NCI-H2081 (cell line): ENCODE results near the gene C8G.

ENCODE experiments used
- DNase-seq, 2 experiments: peaks; one replicate each; lab custom pipeline; 2025; lab: John Stamatoyannopoulos, UW

Gene C8G

GRCh38 chr9:136982232-136983051, 37.4 kb downstream of the C8G start, which contains the start of gene LCNL1:
TSS of gene LCNL1 (plus strand) at chr9:136982993. CDS start at chr9:136983587, 594 bp downstream.
- no peak for DNase-seq

GRCh38 chr9:136983167-136983566, 38.1 kb downstream of the C8G start:
- DNase-seq = no peak

- no peak for DNase-seq
Measured at GRCh38 chr9:136983656-136984314, 38.7 kb downstream of the C8G start.

- DNase-seq = no peak
Measured at GRCh38 chr9:136984464-136985026, 39.5 kb downstream of the C8G start.

- DNase-seq = no peak
Measured at GRCh38 chr9:136985027-136985602, 40.1 kb downstream of the C8G start.

- no peak for DNase-seq
Measured at GRCh38 chr9:136985853-136986252, 40.8 kb downstream of the C8G start.

- no peak for DNase-seq
Measured at GRCh38 chr9:136988872-136989271, 43.8 kb downstream of the C8G start.

GRCh38 chr9:136990242-136990911, 45.3 kb downstream of the C8G start:
- peak; percentile 61 to 76 for DNase-seq

GRCh38 chr9:136991993-136992818, 47.2 kb downstream of the C8G start, which contains the start of gene PAXX:
TSS of gene PAXX (plus strand) at chr9:136992422. CDS start at chr9:136992444, 22 bp downstream.
- DNase-seq = peak; percentile 82 to 86

- no peak for DNase-seq
Measured at GRCh38 chr9:136992819-136993369, 47.9 kb downstream of the C8G start.

GRCh38 chr9:136994180-136994887, 49.3 kb downstream of the C8G start:
- DNase-seq = no peak

GRCh38 chr9:136994888-136995230, 49.8 kb downstream of the C8G start:
- no peak for DNase-seq

- DNase-seq = no peak
Measured at GRCh38 chr9:136995362-136995761, 50.3 kb downstream of the C8G start.

- DNase-seq = peak in 1 of 2 experiments; percentile 38
Measured at GRCh38 chr9:136995772-136996311, 50.8 kb downstream of the C8G start.
